ENCODE results near the gene KRTAP12-2.
"Not testable (repeated sequence)": the region's sequence is repeated elsewhere in the genome, so short reads cannot be mapped to it uniquely, and the experiment has no call there.

Gene KRTAP12-2

GRCh38 chr21:44648557-44649311 is 18.0 kb downstream of the KRTAP12-2 start:
- no peak for FAIRE-seq

DNA sequence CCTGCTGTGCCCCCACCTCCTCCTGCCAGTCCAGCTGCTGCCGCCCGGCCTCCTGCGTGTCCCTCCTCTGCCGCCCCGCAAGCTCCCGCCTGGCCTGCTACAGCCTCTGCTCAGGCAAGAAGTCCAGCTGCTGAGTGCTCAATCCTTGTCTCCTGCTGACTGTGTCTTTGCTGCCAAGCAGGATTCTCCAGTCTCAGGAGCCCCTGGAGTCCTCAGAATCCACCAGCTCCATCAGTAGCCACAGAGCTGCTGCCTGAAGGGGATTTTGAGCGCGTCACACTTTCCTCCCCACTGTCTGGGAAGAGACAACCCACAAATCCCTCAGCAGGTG is 19.5 kb downstream of the KRTAP12-2 start:
- FAIRE-seq, result no peak

GRCh38 chr21:44646366-44647221 is 20.1 kb downstream of the KRTAP12-2 start, which contains the start of gene KRTAP10-11:
Gene KRTAP10-11, plus strand, starts transcription at chr21:44646414. Its CDS starts 45 bp downstream, at chr21:44646459.
- FAIRE-seq, result not testable (repeated sequence)

- FAIRE-seq, result no peak
Observed at GRCh38 chr21:44644878-44645277, 21.8 kb downstream of the KRTAP12-2 start.

- FAIRE-seq, result no peak
Observed at GRCh38 chr21:44643741-44644310, 22.9 kb downstream of the KRTAP12-2 start.

- no peak for FAIRE-seq
Observed at GRCh38 chr21:44640761-44641160, 26.0 kb downstream of the KRTAP12-2 start.

DNA sequence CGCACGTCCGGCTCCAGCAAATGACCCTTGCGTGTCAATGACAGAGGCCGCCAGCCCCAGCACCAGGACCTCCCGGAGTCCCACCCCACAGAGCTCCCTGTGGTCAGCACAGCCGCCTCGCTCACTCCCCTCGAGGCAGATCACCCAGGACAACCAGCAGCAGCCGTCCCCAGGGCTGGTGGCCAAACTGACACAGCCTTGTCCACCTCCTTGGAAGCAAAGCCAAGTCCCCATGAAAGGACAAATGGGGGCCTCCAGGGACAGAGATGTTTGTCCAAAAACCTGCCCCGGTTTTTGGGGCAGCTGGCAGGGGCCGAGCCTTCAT is 27.4 kb downstream of the KRTAP12-2 start:
- no peak for FAIRE-seq

DNA sequence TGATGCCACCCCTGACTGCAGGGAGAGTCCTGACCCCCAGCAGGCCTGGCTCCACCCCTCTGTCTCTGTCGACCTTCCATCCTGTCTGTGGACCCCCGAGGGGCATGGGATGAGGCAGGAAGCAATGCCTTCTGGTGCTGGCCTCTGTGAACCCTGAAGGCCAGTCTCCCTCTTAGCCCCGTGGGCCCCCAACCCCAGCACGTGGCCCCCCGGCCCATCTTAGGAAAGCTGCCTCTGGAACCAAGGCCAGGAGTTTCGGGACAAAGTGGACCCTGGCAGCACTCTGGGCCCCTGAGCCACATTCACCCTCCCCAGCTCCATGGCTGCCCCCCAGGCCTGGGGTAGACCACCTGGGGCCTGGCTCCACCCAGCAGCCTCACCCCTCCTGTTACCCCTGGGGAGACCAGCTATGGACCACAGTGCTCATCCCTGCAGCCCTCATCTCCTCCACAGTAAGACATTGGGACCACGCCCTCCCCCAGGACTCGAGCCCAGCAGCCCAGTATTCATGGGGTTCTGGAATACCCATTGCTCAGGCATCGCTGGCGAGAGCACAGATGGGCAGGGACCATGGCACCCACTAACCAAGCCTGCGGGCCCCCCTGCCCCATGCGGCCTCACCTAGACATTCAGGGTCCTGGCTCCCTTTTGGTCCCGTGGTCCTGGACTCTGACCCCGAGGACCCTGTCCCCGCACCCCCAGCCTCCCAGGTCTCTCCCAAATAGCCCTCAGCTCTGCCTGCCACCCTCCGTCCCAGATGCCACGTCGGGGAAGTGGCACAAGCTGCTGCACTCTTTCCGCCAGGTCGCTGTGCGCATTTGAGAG is 28.0 kb downstream of the KRTAP12-2 start:
- not testable (repeated sequence) for FAIRE-seq

DNA sequence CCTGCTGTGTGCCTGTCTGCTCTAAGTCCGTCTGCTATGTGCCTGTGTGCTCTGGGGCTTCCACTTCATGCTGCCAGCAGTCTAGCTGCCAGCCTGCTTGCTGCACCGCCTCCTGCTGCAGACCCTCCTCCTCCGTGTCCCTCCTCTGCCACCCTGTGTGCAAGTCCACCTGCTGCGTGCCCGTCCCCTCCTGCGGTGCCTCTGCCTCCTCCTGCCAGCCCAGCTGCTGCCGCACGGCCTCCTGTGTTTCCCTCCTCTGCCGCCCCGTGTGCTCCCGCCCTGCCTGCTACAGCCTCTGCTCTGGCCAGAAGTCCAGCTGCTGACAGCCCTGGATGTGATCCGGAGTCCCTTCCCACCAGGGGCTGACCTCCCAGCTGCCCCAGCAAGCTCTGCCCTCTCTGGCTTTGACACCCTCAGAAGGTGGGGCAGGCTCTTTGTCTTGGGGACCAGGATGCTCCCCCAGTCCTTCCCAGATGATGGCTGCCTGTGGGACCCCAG is 28.8 kb downstream of the KRTAP12-2 start:
- not testable (repeated sequence) for FAIRE-seq

DNA sequence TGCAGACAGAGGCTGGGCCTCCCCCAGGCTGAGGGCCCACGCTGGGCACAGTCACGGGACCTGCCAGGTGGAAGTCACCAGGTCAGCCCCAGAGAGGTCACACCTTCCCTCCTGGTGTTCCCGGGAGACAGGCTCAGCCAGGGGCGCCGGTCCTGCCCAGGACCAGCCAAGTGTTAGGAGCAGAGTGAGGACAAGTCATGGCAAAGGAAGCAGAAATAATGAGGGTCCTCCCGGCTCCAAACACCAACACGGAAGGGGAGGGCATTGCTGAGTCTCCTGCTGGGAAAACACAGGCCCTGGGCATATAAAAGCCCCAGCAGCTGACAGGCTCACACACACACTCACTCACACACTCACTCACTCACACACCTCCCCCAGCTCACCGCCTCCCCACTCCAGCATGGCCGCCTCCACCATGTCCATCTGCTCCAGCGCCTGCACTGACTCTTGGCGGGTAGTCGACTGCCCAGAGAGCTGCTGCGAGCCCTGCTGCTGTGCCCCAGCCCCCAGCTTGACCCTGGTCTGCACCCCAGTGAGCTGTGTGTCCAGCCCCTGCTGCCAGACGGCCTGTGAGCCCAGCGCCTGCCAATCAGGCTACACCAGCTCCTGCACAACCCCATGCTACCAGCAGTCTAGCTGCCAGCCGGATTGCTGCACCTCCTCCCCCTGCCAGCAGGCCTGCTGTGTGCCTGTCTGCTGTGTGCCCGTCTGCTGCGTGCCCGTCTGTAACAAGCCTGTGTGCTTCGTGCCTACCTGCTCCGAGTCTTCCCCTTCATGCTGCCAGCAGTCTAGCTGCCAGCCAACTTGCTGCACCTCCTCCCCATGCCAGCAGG is 29.5 kb downstream of the KRTAP12-2 start, which contains the start of gene KRTAP10-10:
Gene KRTAP10-10 (plus strand): TSS at position 339 of the 833 bp plus-strand sequence. CDS start 62 bp downstream, at position 401.
- no peak for FAIRE-seq

DNA sequence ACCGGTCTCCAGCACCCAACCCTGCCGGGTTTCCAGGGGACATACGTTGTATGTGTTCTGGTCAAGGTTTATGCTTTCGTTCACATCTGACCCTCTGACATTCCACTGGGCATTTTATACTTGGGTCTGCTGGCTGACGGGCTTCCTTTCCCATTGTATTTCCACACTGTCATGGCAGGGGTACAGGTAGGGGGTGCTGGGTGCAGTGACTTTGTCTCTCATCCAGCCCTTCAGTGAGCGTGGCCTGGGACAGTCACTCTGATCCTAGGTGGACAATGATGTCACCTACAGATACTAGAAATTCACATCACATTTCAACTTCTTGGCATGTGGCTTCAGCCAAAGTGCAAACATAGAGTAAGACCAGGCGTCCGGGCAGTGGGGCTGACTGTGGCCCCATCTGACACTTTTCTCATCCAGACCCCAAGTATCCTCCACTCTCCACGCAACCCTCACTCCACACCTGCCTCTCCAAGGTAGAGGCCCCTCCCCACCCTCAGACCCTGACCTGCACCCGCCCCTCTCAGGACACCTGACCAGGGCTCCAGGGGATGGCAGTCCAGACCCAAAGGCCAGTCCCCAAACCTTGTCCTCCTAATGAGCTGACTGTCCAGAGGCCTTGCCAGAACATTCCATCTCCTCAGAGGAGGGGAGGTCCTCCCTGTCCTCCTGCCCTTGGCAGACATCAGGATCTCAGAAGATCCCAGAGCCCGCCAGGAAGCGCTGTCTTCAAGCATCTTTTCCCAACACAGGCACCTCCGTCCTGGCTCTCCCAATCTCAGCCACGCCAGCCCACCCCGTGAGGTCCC is 30.3 kb downstream of the KRTAP12-2 start:
- FAIRE-seq, result no peak

DNA sequence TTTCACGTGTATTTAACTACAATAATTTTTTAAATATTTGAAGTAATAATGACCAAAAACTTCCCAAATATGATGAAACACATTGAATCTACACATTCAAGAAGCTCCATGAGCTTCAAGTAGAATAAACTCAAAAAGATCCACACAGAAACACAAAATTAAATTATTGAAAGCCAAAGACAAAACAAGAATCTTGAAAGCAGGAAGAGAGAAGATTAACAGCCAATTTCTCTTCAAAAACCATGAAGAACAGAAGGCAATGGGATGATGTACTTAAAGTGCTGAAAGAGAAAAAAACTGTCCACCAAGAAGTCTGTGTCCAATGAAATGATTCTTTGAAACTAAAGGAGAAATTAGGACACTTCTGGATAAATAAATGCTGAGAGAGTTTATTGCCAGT is 34.7 kb downstream of the KRTAP12-2 start:
- FAIRE-seq, result no peak

DNA sequence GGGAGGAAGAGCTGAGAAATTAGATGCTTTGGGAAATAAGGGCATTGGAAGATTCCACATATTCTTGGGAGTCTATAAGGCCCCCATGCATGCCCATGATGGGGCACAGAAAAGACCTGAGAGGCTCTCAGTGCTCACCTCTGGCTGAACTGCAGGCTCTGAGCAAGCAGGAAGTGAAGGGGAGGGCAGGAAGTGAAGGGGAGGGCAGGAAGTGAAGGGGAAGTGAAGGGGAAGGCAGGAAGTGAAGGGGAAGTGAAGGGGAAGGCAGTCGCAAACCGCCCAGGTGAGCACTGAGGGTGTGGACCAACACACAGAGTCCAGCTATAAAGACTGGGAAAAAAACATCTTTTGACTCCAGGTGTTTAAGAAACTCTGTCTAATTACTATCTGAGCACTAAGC is 36.3 kb downstream of the KRTAP12-2 start:
- FAIRE-seq, result no peak

GRCh38 chr21:44628707-44629391 is 37.9 kb downstream of the KRTAP12-2 start:
- FAIRE-seq, result no peak

- not testable (repeated sequence) for FAIRE-seq
Observed at GRCh38 chr21:44627831-44628233, 38.9 kb downstream of the KRTAP12-2 start.

- not testable (repeated sequence) for FAIRE-seq
Observed at GRCh38 chr21:44627181-44627822, 39.4 kb downstream of the KRTAP12-2 start.

GRCh38 chr21:44626673-44627143 is 40.0 kb downstream of the KRTAP12-2 start, which contains the start of gene KRTAP10-9:
Gene KRTAP10-9, plus strand, starts transcription at chr21:44627093. Its CDS starts 79 bp downstream, at chr21:44627172.
- no peak for FAIRE-seq

DNA sequence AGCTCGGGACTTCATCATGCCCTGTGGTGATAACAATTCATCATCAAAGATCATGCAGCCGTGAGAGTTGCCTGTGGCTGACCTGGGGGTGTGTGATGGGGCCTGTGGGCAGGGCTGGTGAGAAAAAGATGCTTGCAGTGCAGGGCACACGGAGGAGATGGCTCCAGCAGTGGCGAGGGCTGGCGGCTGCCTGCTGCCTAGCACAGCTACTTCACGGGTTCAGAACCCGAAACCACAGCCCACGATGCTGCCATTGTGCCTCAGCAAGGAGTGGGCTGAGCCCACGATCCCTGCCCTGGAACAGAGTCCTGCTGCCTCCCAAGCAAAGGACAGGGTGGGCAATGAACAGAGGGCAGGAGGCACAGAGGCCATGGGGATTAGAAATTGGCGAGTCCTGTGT is 40.5 kb downstream of the KRTAP12-2 start:
- no peak for FAIRE-seq

GRCh38 chr21:44625756-44626155 is 41.0 kb downstream of the KRTAP12-2 start:
- FAIRE-seq, result no peak
